Measurements from ENCODE around the gene ARL3. TPM values are rescaled to one million over a fixed set of nuclear protein-coding genes. Genes with fewer than 3 reads are reported as not detected.
"Not testable (repeated sequence)": the region's sequence is repeated elsewhere in the genome, so short reads cannot be mapped to it uniquely, and the experiment has no call there.

The ARL3 gene
- total RNA-seq, 4 donors from 2014 or later, result 1.4 to 9.1 (median 2.4) TPM

DNA sequence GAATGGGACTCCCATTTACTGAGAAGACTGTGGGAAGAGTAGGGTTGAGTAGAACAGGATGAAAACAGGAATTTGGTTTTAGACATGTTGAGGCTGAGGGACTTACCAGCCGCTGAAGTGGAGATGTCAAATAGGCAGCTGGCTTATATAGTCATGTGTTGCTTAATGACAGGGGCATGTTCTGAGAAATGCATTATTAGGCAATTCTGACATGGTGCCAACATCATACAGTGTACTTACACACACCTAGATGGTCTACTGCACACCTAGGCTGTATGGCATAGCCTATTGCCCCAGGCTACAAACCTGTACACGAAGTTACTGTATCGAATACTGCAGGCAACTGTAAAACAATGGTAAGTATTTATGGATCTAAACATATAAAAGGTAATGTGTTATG lies 17.5 kb downstream of the ARL3 start:
- TF ChIP-seq, protein P1, sequence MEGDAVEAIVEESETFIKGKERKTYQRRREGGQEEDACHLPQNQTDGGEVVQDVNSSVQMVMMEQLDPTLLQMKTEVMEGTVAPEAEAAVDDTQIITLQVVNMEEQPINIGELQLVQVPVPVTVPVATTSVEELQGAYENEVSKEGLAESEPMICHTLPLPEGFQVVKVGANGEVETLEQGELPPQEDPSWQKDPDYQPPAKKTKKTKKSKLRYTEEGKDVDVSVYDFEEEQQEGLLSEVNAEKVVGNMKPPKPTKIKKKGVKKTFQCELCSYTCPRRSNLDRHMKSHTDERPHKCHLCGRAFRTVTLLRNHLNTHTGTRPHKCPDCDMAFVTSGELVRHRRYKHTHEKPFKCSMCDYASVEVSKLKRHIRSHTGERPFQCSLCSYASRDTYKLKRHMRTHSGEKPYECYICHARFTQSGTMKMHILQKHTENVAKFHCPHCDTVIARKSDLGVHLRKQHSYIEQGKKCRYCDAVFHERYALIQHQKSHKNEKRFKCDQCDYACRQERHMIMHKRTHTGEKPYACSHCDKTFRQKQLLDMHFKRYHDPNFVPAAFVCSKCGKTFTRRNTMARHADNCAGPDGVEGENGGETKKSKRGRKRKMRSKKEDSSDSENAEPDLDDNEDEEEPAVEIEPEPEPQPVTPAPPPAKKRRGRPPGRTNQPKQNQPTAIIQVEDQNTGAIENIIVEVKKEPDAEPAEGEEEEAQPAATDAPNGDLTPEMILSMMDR (IDR thresholded peaks at IDR 0.05), result no peak
- TF ChIP-seq POLR2A (IDR thresholded peaks at IDR 0.05), result no peak
- Histone ChIP-seq H3K27me3 (no peaks in the 10 kb centered on the region), H3K36me3 (peaks cover 0 to 11% (median 0%) of the 10 kb centered on the region in 3 donors), H3K4me3 (no peak overlapping the region), H3K4me1 (no peaks in the 10 kb centered on the region), H3K27ac (no peak overlapping the region), H3K9me3 (no peaks in the 10 kb centered on the region)
- DNase-seq, result no peak

DNA sequence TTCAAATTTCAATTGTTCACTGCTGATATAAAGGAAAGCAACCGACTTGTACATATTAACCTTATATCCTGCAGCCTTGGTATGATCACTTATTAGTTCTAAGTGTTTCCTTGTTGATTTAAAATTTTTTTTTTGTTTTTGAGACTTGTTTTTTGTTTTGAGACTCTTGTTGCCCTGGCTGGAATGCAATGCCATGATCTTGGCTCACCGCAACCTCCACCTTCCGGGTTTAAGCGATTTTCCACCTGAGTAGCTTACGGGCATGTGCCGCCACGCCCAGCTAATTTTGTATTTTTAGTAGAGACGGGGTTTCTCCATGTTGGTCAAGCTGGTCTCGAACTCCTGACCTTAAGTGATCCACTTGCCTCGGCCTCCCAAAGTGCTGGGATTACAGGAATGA lies 18.8 kb downstream of the ARL3 start:
- H3K4me1 ChIP-seq, DNase-seq, H3K27me3 ChIP-seq, H3K9me3 ChIP-seq, H3K27ac ChIP-seq, H3K4me3 ChIP-seq: not testable (repeated sequence)
- peaks cover 0 to 11% (median 0%) of the 10 kb centered on the region in 3 donors for H3K36me3 ChIP-seq

DNA sequence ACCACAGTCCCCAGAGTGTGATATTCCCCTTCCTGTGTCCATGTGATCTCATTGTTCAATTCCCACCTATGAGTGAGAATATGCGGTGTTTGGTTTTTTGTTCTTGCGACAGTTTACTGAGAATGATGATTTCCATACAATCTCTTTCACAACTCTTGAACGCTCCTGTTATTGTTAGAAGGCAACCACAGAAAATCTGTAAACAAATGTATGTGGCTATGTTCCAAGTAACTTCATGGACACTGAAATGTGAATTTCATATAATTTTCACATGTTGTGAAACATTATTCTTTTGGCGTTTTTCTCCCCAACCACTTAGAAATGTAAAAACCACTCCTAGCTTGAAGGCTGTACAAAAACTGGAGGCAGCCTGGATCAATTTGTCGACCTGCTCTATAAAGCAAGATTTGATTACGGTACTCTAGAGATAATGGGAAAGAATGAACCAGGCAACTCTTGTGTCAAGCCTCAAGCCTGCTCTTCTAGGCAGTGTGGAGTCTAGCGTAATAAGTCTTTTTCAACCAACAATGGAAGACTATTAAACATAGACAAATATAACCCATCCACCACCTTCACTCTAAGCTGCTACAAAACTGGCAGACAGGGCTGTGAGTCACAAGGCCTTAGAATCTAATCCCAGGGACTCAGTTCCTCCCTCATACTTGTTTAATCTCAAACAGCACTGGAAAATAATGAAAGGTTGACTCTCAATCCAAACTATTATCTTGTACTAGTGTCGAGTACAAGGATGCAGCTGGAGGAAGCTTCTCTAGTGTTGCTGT lies 22.7 kb downstream of the ARL3 start:
- Histone ChIP-seq H3K27me3 (no peaks in the 10 kb centered on the region), H3K4me1 (no peaks in the 10 kb centered on the region), H3K9me3 (no peaks in the 10 kb centered on the region), H3K27ac (no peak overlapping the region), H3K36me3 (peaks cover 0 to 6% (median 0%) of the 10 kb centered on the region in 3 donors), H3K4me3 (no peak overlapping the region)
- no peak for DNase-seq
- TF ChIP-seq POLR2A (IDR thresholded peaks at IDR 0.05), result no peak
- TF ChIP-seq, protein P1 (IDR thresholded peaks at IDR 0.05), result no peak

DNA sequence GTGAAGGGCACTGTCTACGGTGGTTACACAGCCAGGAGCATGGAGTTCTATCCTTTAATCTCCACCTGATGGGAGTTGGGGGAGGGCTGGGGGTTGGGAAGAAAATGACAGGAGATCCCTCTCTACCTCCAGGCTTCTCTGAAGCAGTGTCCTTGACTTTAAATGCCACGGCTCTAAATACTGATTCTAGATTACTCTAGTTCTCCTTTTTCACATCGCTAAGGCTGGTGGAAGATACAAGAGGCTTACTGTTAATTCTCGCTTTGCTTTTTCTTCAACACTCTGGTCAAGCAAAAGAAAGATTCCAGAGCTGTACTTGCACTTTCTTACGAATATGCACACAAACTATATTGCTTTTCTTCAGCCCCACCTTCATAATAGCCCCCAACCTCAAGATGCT lies 30.5 kb downstream of the ARL3 start:
- Histone ChIP-seq H3K27me3 (no peaks in the 10 kb centered on the region), H3K4me1 (peaks cover 0 to 6% (median 1%) of the 10 kb centered on the region in 4 donors), H3K9me3 (no peaks in the 10 kb centered on the region), H3K27ac (no peak overlapping the region), H3K36me3 (peaks cover 0 to 13% (median 0%) of the 10 kb centered on the region in 3 donors), H3K4me3 (no peak overlapping the region)
- TF ChIP-seq, protein P1 (IDR thresholded peaks at IDR 0.05), result no peak
- TF ChIP-seq POLR2A (IDR thresholded peaks at IDR 0.05), result no peak
- peak in 1 of 3 donors; percentile 14 for DNase-seq

DNA sequence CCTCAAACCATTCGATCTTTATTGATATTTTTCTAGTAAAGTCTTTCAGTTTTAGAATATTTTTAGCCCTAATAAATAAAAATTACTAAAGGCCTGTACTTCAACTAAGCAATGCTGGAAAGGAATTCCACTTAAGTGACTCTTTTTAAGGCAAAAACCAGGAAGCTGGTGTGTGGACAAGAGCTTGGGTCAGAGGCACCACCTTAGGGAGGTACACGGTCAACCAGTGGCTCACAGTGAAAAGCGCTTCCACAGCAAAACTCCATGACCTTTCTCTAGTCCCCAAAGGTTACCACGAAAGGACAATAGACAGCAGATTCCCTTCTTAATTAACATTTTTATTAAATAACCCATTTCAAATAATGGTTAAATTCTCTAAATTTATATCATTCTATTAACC lies 31.2 kb downstream of the ARL3 start:
- Histone ChIP-seq H3K27ac (no peak overlapping the region), H3K4me1 (peaks cover 0 to 10% (median 3%) of the 10 kb centered on the region in 4 donors), H3K4me3 (no peak overlapping the region), H3K9me3 (no peaks in the 10 kb centered on the region), H3K36me3 (peaks cover 0 to 13% (median 0%) of the 10 kb centered on the region in 3 donors), H3K27me3 (no peaks in the 10 kb centered on the region)
- DNase-seq, result no peak
- TF ChIP-seq POLR2A (IDR thresholded peaks at IDR 0.05), result no peak
- TF ChIP-seq, protein P1 (IDR thresholded peaks at IDR 0.05), result no peak

DNA sequence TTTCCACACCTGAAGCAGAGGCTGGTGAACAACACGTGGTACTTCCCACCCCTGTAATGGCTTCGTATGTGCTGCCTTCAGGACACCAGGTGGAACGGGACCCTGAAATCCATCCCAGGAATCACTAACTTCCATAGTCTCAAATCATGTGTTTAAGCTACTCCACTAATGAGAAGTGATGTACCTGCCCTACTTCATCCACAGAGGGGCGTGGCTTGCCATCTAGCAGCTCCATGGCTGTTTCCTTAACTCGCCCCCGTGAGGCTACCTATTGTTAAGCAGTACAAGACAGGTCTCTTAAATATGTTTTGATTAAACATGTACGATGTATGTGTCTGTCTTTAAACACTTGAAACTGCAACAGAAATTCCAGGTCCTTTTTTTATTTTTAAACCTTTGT lies 31.8 kb downstream of the ARL3 start:
- H3K9me3 ChIP-seq, result no peaks in the 10 kb centered on the region
- H3K36me3 ChIP-seq, result peaks cover 0 to 13% (median 0%) of the 10 kb centered on the region in 3 donors
- DNase-seq, result peak in 1 of 3 donors; percentile 46
- H3K27me3 ChIP-seq, result no peaks in the 10 kb centered on the region
- no peak for TF ChIP-seq POLR2A (IDR thresholded peaks at IDR 0.05)
- TF ChIP-seq, protein P1 (IDR thresholded peaks at IDR 0.05), result no peak
- no peak overlapping the region for H3K4me3 ChIP-seq
- H3K27ac ChIP-seq, result no peak overlapping the region
- H3K4me1 ChIP-seq, result peaks cover 0 to 16% (median 3%) of the 10 kb centered on the region in 4 donors

Measured in Peyer's patch (tissue), 4 donors.